CD4-positive, alpha-beta T cell (primary cell): Measurements from ENCODE around the gene ANLN. TPM values are rescaled to one million over a fixed set of nuclear protein-coding genes. Genes with fewer than 3 reads are reported as not detected.
"Not testable (repeated sequence)": the region's sequence is repeated elsewhere in the genome, so short reads cannot be mapped to it uniquely, and the experiment has no call there.

Source experiments
- ATAC-seq: fragments of 200-7000 bp; cut with Tn5 transposase; one replicate; pipeline ENCODE4 v1.10.0; 2022; ENCODE audit warnings: mild to moderate bottlenecking; ENCODE audit not compliant: poor library complexity
- CTCF ChIA-PET: fragments of 350-600 bp; sonication (Branson Sonifier 250); formaldehyde crosslinking; loops from one replicate; lab custom pipeline; 2021; ENCODE audit warnings: antibody characterized with exemption, inconsistent platforms; lab: Charles Lee
- POLR2A ChIA-PET: fragments of 350-600 bp; sonication (Branson Sonifier 250); formaldehyde crosslinking; loops from one replicate; lab custom pipeline; 2021; ENCODE audit warnings: antibody characterized with exemption, inconsistent platforms; lab: Charles Lee
- DNase-seq, 14 experiments: peaks; one replicate each; pipeline ENCODE4 v3.0.0-alpha.2; 2013 to 2020; ENCODE audit warnings: mixed read lengths in 2 of 14
- H3K27ac ChIP-seq, 2 donors: one replicate each; pipeline versions ENCODE4 v1.5.1 to v1.7.0; 2013; ENCODE audit warnings: low read length in 2 of 2, low read depth in 1 of 2, mild to moderate bottlenecking in 1 of 2
- H3K27me3 ChIP-seq, 2 experiments: 1 replicate in 1 of 2; 2 replicates in 1 of 2; pipeline versions ENCODE4 v1.6.1 to v1.7.0; 2013; ENCODE audit warnings: low read length in 2 of 2, control low read depth in 1 of 2, mild to moderate bottlenecking in 1 of 2, moderate library complexity in 1 of 2; ENCODE audit not compliant: insufficient read depth in 2 of 2, control insufficient read depth in 1 of 2
- H3K36me3 ChIP-seq: one replicate; pipeline ENCODE4 v1.6.1; 2013; ENCODE audit warnings: low read length, control low read depth; ENCODE audit not compliant: insufficient read depth
- H3K4me1 ChIP-seq: one replicate; pipeline ENCODE4 v1.6.1; 2013; ENCODE audit warnings: low read length, control low read depth; ENCODE audit not compliant: insufficient read depth
- H3K4me3 ChIP-seq: one replicate; pipeline ENCODE4 v1.5.1; 2013; ENCODE audit warnings: mild to moderate bottlenecking, low read length, moderate library complexity
- H3K9me3 ChIP-seq, 2 experiments: 1 replicate in 1 of 2; 2 replicates in 1 of 2; pipeline versions ENCODE4 v1.6.1 to v1.7.0; 2013; ENCODE audit warnings: low read length in 2 of 2, mild to moderate bottlenecking in 2 of 2, control low read depth in 1 of 2, moderate library complexity in 1 of 2; ENCODE audit not compliant: control insufficient read depth in 1 of 2, insufficient read depth in 1 of 2
- H3K27ac Mint-ChIP-seq: one replicate; pipeline ENCODE4 v1.8.0; 2020; ENCODE audit warnings: mixed read lengths
- H3K27me3 Mint-ChIP-seq: one replicate; pipeline ENCODE4 v1.8.0; 2021; ENCODE audit warnings: mixed read lengths
- H3K36me3 Mint-ChIP-seq: one replicate; pipeline ENCODE4 v1.8.0; 2021; ENCODE audit warnings: low read depth, mixed read lengths
- H3K4me1 Mint-ChIP-seq: one replicate; pipeline ENCODE4 v1.8.0; 2021; ENCODE audit warnings: low read depth, mixed read lengths
- H3K4me3 Mint-ChIP-seq: one replicate; pipeline ENCODE4 v1.8.0; 2020; ENCODE audit warnings: mild to moderate bottlenecking, mixed read lengths
- H3K9me3 Mint-ChIP-seq: one replicate; pipeline ENCODE4 v1.8.0; 2020; ENCODE audit warnings: mixed read lengths
- CTCF ChIP-seq: fragments of 200-600 bp; IDR thresholded peaks from one replicate; pipeline ENCODE4 v1.8.0; 2022; ENCODE audit warnings: antibody characterized with exemption, mild to moderate bottlenecking
- intact Hi-C, 2 experiments: fragments of 100-400 bp; cut with DNase I in 1 of 2; cut with micrococcal nuclease in 1 of 2; formaldehyde crosslinking; loops; one replicate each; pipeline versions ENCODE4 v1.15.1 to v1.9.0; 2023 to 2025; cut with DNase I, micrococcal nuclease
- total RNA-seq, 174 experiments: library from RNA in 2 of 174; stranded (reverse) in 2 of 174; gene quantifications; one replicate each; pipeline ENCODE4 v1.2.3 and lab custom pipeline; 2021 to 2026

The ANLN gene
- total RNA-seq, 2 experiments from 2014 or later = 0.33 to 1.1 TPM

DNA sequence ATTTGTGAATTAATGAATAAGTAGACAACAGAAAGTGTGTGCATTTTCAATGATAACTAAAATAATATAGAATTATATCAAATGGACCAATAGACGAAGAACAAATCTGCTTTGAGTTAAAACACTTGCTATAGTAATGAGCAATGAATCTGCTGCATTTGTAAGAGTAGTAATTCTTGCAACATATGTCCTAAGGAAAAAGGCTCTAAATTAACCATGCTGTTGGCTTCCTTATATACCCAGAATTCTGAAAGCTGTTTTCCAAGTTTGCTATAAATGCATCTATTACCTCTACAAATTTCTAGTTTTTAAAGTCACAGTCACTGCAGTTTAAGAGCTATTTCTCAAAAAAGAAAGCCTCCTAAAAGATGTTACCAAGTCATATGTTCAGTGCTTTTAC, 20.5 kb upstream of the ANLN start:
- Mint-ChIP-seq H3K27ac (no peak overlapping the region), H3K9me3 (no peaks in the 10 kb centered on the region), H3K36me3 (peaks cover 3% of the 10 kb centered on the region), H3K4me1 (peaks cover 6% of the 10 kb centered on the region), H3K27me3 (peaks cover 4% of the 10 kb centered on the region), H3K4me3 (no peak overlapping the region)
- no peak for ATAC-seq
- no peak for TF ChIP-seq CTCF
- ChIA-PET CTCF (no interaction called here), POLR2A (no interaction called here)
- Histone ChIP-seq H3K4me1 (peaks cover 6% of the 10 kb centered on the region), H3K27ac (no peak overlapping the region), H3K9me3 (no peaks in the 10 kb centered on the region), H3K27me3 (peaks cover 0 to 4% of the 10 kb centered on the region in 2 experiments), H3K4me3 (no peak overlapping the region), H3K36me3 (no peaks in the 10 kb centered on the region)
- intact Hi-C loops = loop anchor here in 1 of 2 experiments (5.0 kb wide), 1 partner anchor 572 kb away; no protein-coding TSS in a partner anchor
- DNase-seq = no peak

- peaks cover 4% of the 10 kb centered on the region for H3K27me3 Mint-ChIP-seq
- H3K9me3 Mint-ChIP-seq = no peaks in the 10 kb centered on the region
- H3K4me1 Mint-ChIP-seq = peaks cover 6% of the 10 kb centered on the region
- no peak for DNase-seq
- no peak for TF ChIP-seq CTCF
- no peaks in the 10 kb centered on the region for H3K36me3 ChIP-seq
- intact Hi-C loops = loop anchor here in 1 of 2 experiments (2.0 kb wide), 1 partner anchor 17 kb away; no protein-coding TSS in a partner anchor
- H3K4me3 Mint-ChIP-seq = no peak overlapping the region
- peaks cover 6% of the 10 kb centered on the region for H3K4me1 ChIP-seq
- H3K9me3 ChIP-seq = no peaks in the 10 kb centered on the region
- no peak for ATAC-seq
- H3K4me3 ChIP-seq = no peak overlapping the region
- H3K36me3 Mint-ChIP-seq = peaks cover 3% of the 10 kb centered on the region
- ChIA-PET CTCF (no interaction called here), POLR2A (no interaction called here)
- peaks cover 0 to 4% of the 10 kb centered on the region in 2 experiments for H3K27me3 ChIP-seq
- no peak overlapping the region for H3K27ac ChIP-seq
- H3K27ac Mint-ChIP-seq = no peak overlapping the region
Observed at GRCh38 chr7:36370046-36370445, 19.6 kb upstream of the ANLN start.

- ChIA-PET CTCF (no interaction called here), POLR2A (no interaction called here)
- no peak overlapping the region for H3K4me3 Mint-ChIP-seq
- ATAC-seq (no peak), DNase-seq (no peak)
- intact Hi-C loops = no loop called here
- Histone ChIP-seq H3K9me3 (no peaks in the 10 kb centered on the region), H3K36me3 (no peaks in the 10 kb centered on the region), H3K4me3 (no peak overlapping the region), H3K27ac (no peak overlapping the region), H3K27me3 (peaks cover 0 to 4% of the 10 kb centered on the region in 2 experiments), H3K4me1 (peaks cover 6% of the 10 kb centered on the region)
- no peaks in the 10 kb centered on the region for H3K36me3 Mint-ChIP-seq
- H3K4me1 Mint-ChIP-seq = peaks cover 6% of the 10 kb centered on the region
- H3K27me3 Mint-ChIP-seq = peaks cover 4% of the 10 kb centered on the region
- no peaks in the 10 kb centered on the region for H3K9me3 Mint-ChIP-seq
- TF ChIP-seq CTCF = no peak
- no peak overlapping the region for H3K27ac Mint-ChIP-seq
Observed at GRCh38 chr7:36372156-36372555, 17.5 kb upstream of the ANLN start.

- H3K36me3 Mint-ChIP-seq, H3K27me3 ChIP-seq, H3K9me3 ChIP-seq, H3K9me3 Mint-ChIP-seq, POLR2A ChIA-PET, H3K4me1 ChIP-seq, intact Hi-C loops, ATAC-seq, H3K27me3 Mint-ChIP-seq, H3K4me3 ChIP-seq, H3K27ac ChIP-seq, H3K36me3 ChIP-seq, H3K4me3 Mint-ChIP-seq: not testable (repeated sequence)
- Mint-ChIP-seq H3K27ac (peak overlapping the region; percentile 55), H3K4me1 (peaks cover 20% of the 10 kb centered on the region)
- CTCF ChIA-PET = interaction anchor here (2.8 kb wide), 1 partner anchor 11 kb away, joined by 13 read pairs; a partner anchor contains a TSS
- peak in 6 of 14 experiments; percentile 15 to 36 (median 24) for DNase-seq
Observed at GRCh38 chr7:36378555-36378954, 11.1 kb upstream of the ANLN start.
